Stimulated activated CD4-positive, alpha-beta T cell treated with anti-CD3 and anti-CD28 coated beads, Interleukin-4, amount 100 ng/mL, for 1 hour (primary cell): ENCODE measurements around the gene SMTN.
"Not testable (repeated sequence)": the region's sequence is repeated elsewhere in the genome, so short reads cannot be mapped to it uniquely, and the experiment has no call there.

Experiments
- DNase-seq: peaks from one replicate; pipeline ENCODE4 v3.0.0-alpha.2; 2020

The SMTN gene

GRCh38 chr22:31080848-31081649 lies at the start of gene SMTN:
SMTN (plus strand) TSS chr22:31081318; CDS start chr22:31083259, 1,941 bp downstream.
- peak; percentile 89 for DNase-seq

DNA sequence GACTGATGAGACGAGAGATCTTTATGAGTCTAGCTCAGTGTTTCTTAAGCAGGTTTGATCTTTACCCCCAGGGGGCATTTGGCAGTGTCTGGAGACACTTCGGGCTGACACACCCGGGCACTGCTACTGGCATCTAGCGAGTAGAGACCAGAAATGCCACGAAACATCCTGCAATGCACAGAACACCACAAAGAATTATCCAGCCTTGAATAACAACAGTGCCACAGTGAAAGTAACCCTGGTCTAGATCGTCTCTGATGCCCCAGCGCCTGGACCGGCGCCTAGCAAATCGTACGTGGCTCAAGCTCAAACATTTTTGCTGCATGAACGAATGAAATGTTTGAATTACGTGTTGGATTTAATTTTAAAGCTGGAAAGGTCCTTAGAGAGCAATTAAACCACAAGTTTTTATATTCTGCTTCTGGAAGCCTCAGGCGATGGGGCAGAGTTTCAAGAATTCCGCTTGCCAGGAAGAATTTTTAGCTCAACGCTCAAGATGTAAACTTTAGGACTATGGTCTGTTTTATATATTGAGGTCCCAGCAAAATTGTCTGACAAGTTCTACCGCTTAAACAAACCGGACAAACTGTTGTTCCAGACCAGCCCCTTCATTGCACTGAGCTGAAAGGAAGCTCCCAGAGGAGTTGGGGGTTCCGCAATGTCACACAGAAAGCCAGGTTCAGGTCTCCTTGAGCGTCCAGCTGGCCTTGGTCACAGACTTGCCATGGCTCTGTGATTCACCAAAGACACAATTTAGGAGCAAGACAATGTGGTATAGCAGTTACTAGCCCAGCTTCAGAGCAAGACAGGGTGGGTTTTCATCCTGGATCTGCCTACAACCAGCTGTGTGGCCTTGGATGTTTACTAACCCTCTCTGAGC lies 44.2 kb upstream of the SMTN start:
- no peak for DNase-seq

DNA sequence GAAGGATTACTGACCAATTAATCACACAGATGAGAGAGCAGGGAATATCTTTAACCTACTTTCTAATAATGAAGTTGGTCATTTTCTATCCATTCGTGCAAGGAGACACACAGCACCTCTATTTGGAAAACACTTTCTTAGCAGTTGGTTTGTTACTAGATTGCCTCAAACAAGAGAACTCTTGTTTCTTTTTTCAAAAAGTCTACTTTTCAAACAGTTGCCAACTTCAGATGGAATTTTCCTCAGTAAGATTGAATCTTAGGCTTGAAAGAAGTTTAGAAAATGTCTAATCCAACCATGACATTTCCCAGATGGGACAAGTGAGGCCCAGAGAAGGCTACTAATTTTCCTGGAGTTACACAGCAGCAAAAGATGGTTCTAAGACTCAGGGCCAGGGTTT lies 42.4 kb upstream of the SMTN start:
- DNase-seq: no peak

DNA sequence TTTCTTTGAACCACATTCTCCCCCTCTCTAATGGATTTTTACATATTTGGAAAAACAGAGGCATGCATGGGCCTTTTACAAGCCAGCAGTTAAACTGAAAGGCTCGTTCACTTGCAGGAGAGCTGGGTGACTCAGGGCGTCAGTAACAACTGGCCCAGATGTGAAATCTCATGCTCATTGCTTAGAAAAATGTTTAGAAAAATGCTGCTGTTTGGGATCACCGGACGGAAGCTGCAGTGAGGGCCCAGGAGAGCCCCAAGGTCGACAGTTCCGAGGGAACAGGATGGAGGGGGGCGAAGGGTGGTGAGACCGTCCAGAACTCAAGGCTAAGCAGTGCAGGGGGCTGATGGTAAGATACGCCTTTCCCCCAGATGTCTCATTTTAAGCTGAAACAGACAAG lies 41.7 kb upstream of the SMTN start:
- no peak for DNase-seq

DNA sequence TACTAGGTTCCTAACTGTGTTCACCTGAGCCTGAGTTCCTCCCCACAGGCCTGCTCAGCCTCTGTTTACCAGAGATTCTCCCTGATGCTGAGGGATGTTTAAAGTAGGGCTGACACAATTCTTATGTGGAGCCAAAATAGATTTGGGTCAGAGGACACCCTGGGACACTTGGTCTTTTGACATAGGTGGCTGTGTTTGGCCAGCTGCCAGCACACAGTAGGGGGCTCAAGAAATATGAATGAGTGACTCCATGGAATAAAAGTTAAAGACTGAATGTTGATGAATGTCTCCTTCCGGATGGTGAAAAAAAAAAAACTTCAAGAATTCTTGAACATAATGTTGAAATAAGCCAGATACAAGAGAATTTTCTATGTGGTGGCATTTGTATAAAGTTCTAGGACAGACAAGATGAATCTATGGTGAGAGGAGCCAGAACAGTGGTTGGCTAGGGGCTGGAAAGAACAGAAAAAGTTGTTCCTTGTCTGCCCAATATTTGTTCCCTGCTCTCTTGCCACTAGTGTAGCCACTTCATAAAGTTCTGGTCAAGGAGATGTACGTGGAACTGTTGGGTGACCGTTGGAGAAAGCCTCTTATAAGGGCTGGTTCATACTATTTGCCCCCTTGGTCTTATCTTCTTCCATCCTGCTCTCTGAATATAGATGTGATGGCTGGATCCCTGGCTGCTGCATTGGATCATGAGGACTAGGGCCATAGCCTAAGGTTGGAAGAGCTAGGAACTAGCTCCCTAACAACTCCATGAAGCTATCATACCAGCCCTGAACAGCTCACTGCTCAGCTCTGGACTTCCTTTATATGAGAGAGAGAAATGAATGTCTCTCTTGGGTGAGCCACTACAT lies 40.3 kb upstream of the SMTN start:
- no peak for DNase-seq

DNA sequence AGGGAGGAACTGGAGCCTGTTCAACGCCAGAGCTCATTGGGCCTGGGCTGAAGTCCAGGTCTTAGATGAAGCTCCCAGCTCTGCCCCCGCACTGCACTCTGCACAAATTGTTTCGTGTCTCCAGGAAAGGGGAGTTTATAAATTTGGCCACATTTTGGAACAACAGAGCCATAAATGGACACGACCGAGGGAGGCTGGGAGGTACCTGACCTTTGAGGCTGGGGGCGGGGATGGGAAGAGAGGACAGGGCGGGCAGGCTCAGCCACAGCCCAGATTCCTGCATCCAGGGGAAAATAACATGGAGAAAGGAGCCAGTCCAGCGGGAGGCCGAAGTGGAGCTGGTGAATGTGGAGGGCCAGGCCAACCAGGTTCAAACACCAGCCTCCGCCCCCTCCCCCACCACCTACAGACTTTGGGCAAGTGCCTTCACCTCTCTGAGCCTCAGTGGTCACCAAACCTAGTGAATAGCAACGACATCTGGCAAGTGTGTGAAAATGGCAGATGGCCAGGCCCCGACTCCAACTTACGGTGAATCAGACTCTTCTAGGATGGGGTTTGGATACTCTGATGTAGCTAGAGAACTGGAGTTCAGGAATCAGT lies 36.8 kb upstream of the SMTN start:
- no peak for DNase-seq

DNA sequence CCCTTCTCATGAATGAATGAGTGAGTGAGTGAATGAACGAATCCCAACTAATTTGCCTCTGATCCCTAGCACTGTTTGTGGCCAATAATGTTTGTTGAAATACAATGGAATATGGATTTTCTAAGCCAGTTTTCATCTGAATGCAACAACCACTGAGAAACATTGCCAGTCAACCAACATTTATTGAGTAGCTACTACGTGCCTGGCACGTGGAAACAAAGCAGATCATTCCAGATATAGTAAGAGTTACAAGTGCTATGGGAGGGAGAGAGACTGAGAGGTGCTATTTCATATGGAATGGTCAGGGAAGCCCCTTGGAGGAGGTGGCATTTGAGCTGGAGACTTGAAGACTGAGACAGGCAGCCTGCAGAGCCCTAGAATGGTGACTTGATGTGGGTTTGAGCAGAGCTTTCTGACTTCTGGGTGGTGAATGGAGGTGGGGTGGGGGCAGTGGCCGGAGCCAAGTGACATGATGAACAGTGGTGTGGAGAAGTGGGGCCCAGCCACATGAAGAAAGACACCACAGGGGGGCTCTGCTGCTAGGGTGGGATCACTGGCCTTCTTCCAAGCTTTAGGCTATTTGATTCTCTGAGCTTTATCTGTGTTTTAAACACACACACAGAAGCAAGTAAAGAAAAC lies 35.1 kb upstream of the SMTN start:
- DNase-seq: no peak

DNA sequence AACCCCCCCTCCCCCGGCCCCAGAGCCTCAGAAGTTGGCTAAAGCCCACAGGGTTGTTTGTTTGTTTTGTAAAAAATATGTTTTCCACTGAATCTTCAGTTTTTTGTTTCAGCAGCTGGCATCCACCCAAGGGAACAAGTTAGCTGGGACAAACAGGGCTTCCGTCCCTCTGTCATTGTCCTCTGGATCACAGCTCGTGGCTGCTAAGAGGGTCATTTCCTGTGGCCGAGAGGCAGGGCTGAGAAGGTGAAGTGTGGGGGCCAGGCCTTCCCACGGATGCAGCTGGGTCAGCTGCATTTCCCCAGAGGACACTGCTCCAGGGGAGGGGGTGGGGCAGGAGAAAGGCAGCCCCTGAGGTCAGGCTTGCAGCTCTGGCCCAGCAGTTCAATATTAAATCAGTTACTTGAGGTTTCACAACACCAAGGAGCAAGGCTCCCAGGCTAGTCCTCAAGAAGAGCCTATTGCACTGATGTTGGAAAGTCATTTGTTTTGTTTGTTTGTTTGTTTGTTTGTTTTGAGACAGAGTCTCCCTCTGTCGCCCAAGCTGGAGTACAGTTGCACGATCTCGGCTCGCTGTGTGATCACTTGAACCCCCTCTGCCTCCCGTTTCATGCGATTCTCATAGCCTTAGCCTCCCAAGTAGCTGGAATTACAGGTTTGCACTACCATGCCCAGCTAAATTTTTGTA lies 34.4 kb upstream of the SMTN start:
- no peak for DNase-seq

GRCh38 chr22:31048570-31048969 lies 32.5 kb upstream of the SMTN start:
- DNase-seq: no peak

GRCh38 chr22:31049815-31050420 lies 31.2 kb upstream of the SMTN start:
- DNase-seq: no peak

DNA sequence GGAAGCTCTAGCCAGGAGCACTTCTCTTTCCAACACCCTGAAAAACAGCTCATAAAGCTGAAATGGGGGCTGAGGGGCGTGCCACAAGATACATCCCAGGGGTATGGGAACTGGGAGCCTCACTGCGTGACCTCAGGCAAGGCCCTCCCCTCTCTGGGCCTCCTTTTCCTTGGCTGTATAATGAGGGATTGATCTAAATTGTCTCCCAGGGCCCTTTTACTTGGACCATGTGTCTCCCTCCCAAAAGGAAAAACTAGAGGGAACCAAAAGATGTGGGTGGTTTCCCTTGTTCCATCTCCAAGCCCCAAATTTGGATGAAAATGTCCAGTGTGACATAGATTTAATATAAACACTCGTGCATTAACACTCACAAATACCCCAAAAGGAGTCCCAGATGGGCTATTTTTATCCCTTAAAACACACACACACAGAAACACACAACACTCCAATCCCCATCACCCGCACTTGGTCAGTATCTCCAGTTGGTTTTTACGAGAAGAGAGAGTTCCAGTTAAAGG lies 25.9 kb upstream of the SMTN start:
- DNase-seq: no peak

DNA sequence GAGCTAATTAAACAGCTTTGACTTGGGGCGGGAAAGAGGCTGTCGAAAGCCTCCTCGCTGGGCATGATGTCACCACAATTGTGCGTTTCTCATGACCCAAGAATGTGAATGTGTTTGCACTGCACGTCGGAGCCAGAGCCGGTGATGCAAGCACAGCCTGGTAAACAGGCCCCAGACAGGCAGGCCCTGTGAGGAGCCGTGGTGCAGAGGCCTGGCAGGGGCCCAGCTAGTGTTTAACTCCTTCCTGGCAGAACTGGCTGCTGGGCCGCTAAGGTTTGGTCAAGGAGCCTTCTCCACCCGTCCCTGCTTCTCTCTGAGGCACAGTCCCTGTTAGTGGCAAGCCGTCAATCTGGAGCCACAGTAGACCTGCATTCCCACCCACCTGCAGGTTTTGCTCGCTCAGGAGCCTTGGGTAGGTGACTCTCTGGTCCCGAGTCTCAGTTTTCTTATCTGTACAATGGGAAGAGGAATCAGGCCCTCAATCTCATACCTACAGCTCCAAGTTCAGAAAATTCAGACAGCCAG lies 25.4 kb upstream of the SMTN start:
- no peak for DNase-seq

- DNase-seq: no peak
These were observed 24.0 kb upstream of the SMTN start for GRCh38 chr22:31056986-31057599.

- DNase-seq: not testable (repeated sequence)
These were observed 21.5 kb upstream of the SMTN start for GRCh38 chr22:31059663-31060062.

GRCh38 chr22:31062566-31063230 lies 18.4 kb upstream of the SMTN start:
- DNase-seq: no peak

- no peak for DNase-seq
These were observed 16.7 kb upstream of the SMTN start for GRCh38 chr22:31064369-31064768.

GRCh38 chr22:31068970-31069369 lies 12.1 kb upstream of the SMTN start:
- no peak for DNase-seq

- not testable (repeated sequence) for DNase-seq
These were observed 11.3 kb upstream of the SMTN start for GRCh38 chr22:31069691-31070314.

DNA sequence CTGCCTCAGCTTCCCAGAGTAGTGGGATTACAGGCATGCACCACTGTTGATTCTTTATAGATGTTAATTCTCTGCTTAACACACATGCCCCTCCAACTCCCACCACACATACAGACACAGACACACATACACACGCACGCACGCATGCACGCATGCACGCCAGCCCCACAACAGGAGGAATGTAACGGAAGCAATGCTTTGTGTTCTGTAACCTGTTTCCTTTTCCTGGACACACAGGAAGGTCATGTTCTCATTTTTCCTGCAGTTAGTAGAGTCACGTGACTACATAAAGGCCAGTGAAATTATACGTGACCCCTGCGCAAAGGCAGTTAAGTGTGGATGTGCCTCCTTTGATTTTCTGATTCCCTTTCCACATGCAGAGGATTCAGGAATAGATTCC lies 8.0 kb upstream of the SMTN start:
- not testable (repeated sequence) for DNase-seq
